ENCODE results near the gene DENND2A.
"Not testable (repeated sequence)": the region's sequence is repeated elsewhere in the genome, so short reads cannot be mapped to it uniquely, and the experiment has no call there.

- TF ChIP-seq POLR2A (IDR thresholded peaks at IDR 0.05), result not testable (repeated sequence)
- TF ChIP-seq, protein P1, sequence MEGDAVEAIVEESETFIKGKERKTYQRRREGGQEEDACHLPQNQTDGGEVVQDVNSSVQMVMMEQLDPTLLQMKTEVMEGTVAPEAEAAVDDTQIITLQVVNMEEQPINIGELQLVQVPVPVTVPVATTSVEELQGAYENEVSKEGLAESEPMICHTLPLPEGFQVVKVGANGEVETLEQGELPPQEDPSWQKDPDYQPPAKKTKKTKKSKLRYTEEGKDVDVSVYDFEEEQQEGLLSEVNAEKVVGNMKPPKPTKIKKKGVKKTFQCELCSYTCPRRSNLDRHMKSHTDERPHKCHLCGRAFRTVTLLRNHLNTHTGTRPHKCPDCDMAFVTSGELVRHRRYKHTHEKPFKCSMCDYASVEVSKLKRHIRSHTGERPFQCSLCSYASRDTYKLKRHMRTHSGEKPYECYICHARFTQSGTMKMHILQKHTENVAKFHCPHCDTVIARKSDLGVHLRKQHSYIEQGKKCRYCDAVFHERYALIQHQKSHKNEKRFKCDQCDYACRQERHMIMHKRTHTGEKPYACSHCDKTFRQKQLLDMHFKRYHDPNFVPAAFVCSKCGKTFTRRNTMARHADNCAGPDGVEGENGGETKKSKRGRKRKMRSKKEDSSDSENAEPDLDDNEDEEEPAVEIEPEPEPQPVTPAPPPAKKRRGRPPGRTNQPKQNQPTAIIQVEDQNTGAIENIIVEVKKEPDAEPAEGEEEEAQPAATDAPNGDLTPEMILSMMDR (IDR thresholded peaks at IDR 0.05 in 4 of 5, conservative IDR thresholded peaks at IDR 0.05 in 1 of 5), result not testable (repeated sequence)
These were observed 142.8 kb downstream of the DENND2A start for GRCh38 chr7:140497807-140498206.
